ENCODE measurements around the gene ZNF71. TPM values are rescaled to one million over a fixed set of nuclear protein-coding genes. Genes with fewer than 3 reads are reported as not detected.

Gene ZNF71
- total RNA-seq, 4 donors from 2014 or later, result 6.7 to 9.2 (median 7.2) TPM

GRCh38 chr19:56567274-56568120 lies 27.6 kb upstream of the ZNF71 start, which contains the start of gene ZNF470:
ZNF470 (plus strand) TSS chr19:56567468; CDS start chr19:56570312, 2,844 bp downstream.
- peak within 1 kb of the TSS; percentile 85 for H3K4me3 ChIP-seq (ENCODE audit: low read depth, poor library complexity, severe bottlenecking)
- DNase-seq (ENCODE audit: low spot score in 2 of 2), result peak; percentile 93 to 99
- 3 to 6% methylated on average over 27 to 57 of the region's 66 CpGs for WGBS, 2 donors
- intact Hi-C loops (cut with DNase I; ENCODE audit: low total_unique reads), result no loop called here
- TF ChIP-seq POLR2A (IDR thresholded peaks at IDR 0.05), result no peak
- TF ChIP-seq, protein P1, sequence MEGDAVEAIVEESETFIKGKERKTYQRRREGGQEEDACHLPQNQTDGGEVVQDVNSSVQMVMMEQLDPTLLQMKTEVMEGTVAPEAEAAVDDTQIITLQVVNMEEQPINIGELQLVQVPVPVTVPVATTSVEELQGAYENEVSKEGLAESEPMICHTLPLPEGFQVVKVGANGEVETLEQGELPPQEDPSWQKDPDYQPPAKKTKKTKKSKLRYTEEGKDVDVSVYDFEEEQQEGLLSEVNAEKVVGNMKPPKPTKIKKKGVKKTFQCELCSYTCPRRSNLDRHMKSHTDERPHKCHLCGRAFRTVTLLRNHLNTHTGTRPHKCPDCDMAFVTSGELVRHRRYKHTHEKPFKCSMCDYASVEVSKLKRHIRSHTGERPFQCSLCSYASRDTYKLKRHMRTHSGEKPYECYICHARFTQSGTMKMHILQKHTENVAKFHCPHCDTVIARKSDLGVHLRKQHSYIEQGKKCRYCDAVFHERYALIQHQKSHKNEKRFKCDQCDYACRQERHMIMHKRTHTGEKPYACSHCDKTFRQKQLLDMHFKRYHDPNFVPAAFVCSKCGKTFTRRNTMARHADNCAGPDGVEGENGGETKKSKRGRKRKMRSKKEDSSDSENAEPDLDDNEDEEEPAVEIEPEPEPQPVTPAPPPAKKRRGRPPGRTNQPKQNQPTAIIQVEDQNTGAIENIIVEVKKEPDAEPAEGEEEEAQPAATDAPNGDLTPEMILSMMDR (IDR thresholded peaks at IDR 0.05), result no peak

GRCh38 chr19:56572589-56572988 lies 22.5 kb upstream of the ZNF71 start:
- TF ChIP-seq, protein P1 (IDR thresholded peaks at IDR 0.05), result no peak
- no peak for TF ChIP-seq POLR2A (IDR thresholded peaks at IDR 0.05)
- intact Hi-C loops (cut with DNase I; ENCODE audit: low total_unique reads), result no loop called here
- 50% methylated on average over 2 of the region's 2 CpGs for WGBS, 2 donors
- DNase-seq (ENCODE audit: low spot score in 2 of 2), result no peak
- no peak overlapping the region for H3K4me3 ChIP-seq (ENCODE audit: low read depth, poor library complexity, severe bottlenecking)

DNA sequence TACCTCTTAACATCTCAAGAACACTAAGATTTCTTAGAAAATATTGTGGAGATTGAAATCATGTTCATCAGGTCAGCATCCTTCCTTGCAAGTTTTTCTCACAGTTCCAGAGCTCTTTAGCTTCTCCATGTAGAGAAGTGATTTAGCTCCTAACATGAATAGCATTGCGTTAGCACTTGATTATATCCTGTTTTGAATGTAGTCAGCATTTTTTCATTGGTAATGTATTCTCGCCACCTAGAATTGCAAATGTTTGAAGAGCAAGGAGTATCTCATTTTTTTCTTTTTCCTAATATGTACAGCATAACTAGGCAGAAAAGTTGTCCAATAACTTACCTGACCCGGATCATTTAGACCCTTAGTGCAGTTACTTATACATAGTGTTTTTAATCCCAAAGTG lies 21.2 kb upstream of the ZNF71 start:
- TF ChIP-seq, protein P1 (IDR thresholded peaks at IDR 0.05), result no peak
- no peak for TF ChIP-seq POLR2A (IDR thresholded peaks at IDR 0.05)
- intact Hi-C loops (cut with DNase I; ENCODE audit: low total_unique reads), result no loop called here
- DNase-seq (ENCODE audit: low spot score in 2 of 2), result no peak
- no peak overlapping the region for H3K4me3 ChIP-seq (ENCODE audit: low read depth, poor library complexity, severe bottlenecking)
- WGBS, 2 donors, result 98% methylated on average over 3 of the region's 3 CpGs

- H3K4me3 ChIP-seq (ENCODE audit: low read depth, poor library complexity, severe bottlenecking), result no peak overlapping the region
- intact Hi-C loops (cut with DNase I; ENCODE audit: low total_unique reads), result no loop called here
- WGBS, 2 donors, result 96 to 97% methylated on average over 11 of the region's 11 CpGs
- DNase-seq (ENCODE audit: low spot score in 2 of 2), result no peak
- TF ChIP-seq, protein P1 (IDR thresholded peaks at IDR 0.05), result no peak
- TF ChIP-seq POLR2A (IDR thresholded peaks at IDR 0.05), result no peak
Measured at GRCh38 chr19:56577719-56578602, 17.1 kb upstream of the ZNF71 start.

- intact Hi-C loops (cut with DNase I; ENCODE audit: low total_unique reads), result no loop called here
- WGBS, 2 donors, result 59 to 67% methylated on average over 4 of the region's 4 CpGs
Measured at GRCh38 chr19:56594446-56594782, 688 bp upstream of the ZNF71 start.

More at GRCh38 chr19:56594446-56594782, 688 bp upstream of the ZNF71 start:
- TF ChIP-seq, protein P1 (IDR thresholded peaks at IDR 0.05), result no peak
- TF ChIP-seq POLR2A (IDR thresholded peaks at IDR 0.05), result no peak
- no peak overlapping the region for H3K4me3 ChIP-seq (ENCODE audit: low read depth, poor library complexity, severe bottlenecking)
- no peak for DNase-seq (ENCODE audit: low spot score in 2 of 2)
